Fibroblast of lung (primary cell): Measurements from ENCODE around the gene CHGA. TPM values are rescaled to one million over a fixed set of nuclear protein-coding genes. Genes with fewer than 3 reads are reported as not detected.
A peak's percentile ranks its signal among the peaks of the same experiment; 100 is the strongest.

Experiments used
- DNase-seq, 2 donors: peaks; one replicate each; pipeline versions ENCODE4 v3.0.0 to v3.0.0-alpha.2; 2010; ENCODE audit warnings: low read depth in 2 of 2
- H2AFZ ChIP-seq: 2 replicates; pipeline ENCODE4 v1.5.1; 2012; ENCODE audit warnings: low read length, control low read depth, inconsistent platforms
- H3K27ac ChIP-seq: 2 replicates; pipeline ENCODE4 v1.5.1; 2011; ENCODE audit warnings: low read length, control low read depth; ENCODE audit not compliant: insufficient read depth
- H3K27me3 ChIP-seq: 2 replicates; pipeline ENCODE4 v1.5.1; 2011; ENCODE audit warnings: mild to moderate bottlenecking, low read length; ENCODE audit not compliant: control insufficient read depth, insufficient read depth
- H3K36me3 ChIP-seq: 2 replicates; pipeline ENCODE4 v1.5.1; 2011; ENCODE audit warnings: low read length; ENCODE audit not compliant: control insufficient read depth, insufficient read depth
- H3K4me1 ChIP-seq: 2 replicates; pipeline ENCODE4 v1.5.1; 2011; ENCODE audit warnings: low read length; ENCODE audit not compliant: control insufficient read depth, insufficient read depth; ENCODE audit errors: extremely low read depth
- H3K4me2 ChIP-seq: 2 replicates; pipeline ENCODE4 v1.5.1; 2011; ENCODE audit warnings: low read length, control low read depth; ENCODE audit not compliant: insufficient read depth; ENCODE audit errors: extremely low read depth
- H3K4me3 ChIP-seq, 4 experiments: fragments of 200-600 bp in 1 of 4; sonication (generic) in 1 of 4; replicated peaks in 1 of 4; 2 replicates each; pipeline ENCODE4 v1.5.1; 2011 to 2016; ENCODE audit warnings: low read length in 4 of 4, low read depth in 3 of 4, mild to moderate bottlenecking in 3 of 4, control low read depth in 2 of 4, inconsistent platforms in 1 of 4, mixed read lengths in 1 of 4; ENCODE audit not compliant: insufficient read depth in 1 of 4; ENCODE audit errors: control extremely low read depth in 1 of 4
- H3K79me2 ChIP-seq: 2 replicates; pipeline ENCODE4 v1.5.1; 2012; ENCODE audit warnings: mild to moderate bottlenecking, low read length, inconsistent platforms; ENCODE audit not compliant: control insufficient read depth, insufficient read depth
- H3K9ac ChIP-seq: 2 replicates; pipeline ENCODE4 v1.5.1; 2011; ENCODE audit warnings: mild to moderate bottlenecking, low read length, control low read depth; ENCODE audit not compliant: insufficient read depth
- H3K9me3 ChIP-seq: 2 replicates; pipeline ENCODE4 v1.5.1; 2012; ENCODE audit warnings: low read depth, low read length; ENCODE audit not compliant: control insufficient read depth, insufficient read depth
- H4K20me1 ChIP-seq: 2 replicates; pipeline ENCODE4 v1.5.1; 2011; ENCODE audit warnings: low read length; ENCODE audit not compliant: control insufficient read depth, insufficient read depth; ENCODE audit errors: extremely low read depth
- EZH2 ChIP-seq: IDR thresholded peaks from 2 replicates; pipeline ENCODE4 v1.5.1; 2012; ENCODE audit warnings: low read length, control low read depth, mild to moderate bottlenecking; ENCODE audit errors: missing control alignments
- polyA plus RNA-seq, 2 donors: library from polyadenylated mRNA; depleted of rRNA in 1 of 2; stranded (reverse) in 1 of 2; unstranded in 1 of 2; fragments of >200 nt; gene quantifications; 2 replicates each; pipeline ENCODE4 v1.2.1, GENCODE V29; 2011 to 2012; ENCODE audit warnings: missing spikeins in 1 of 2
- total RNA-seq: library from RNA; depleted of rRNA; stranded (reverse); fragments of >200 nt; gene quantifications from 2 replicates; pipeline ENCODE4 v1.2.1, GENCODE V29; 2014
- TF ChIP-seq, protein P1 (sequence below), 2 donors: IDR thresholded peaks in 1 of 2; conservative IDR thresholded peaks in 1 of 2; 1 replicate in 1 of 2; 2 replicates in 1 of 2; pipeline ENCODE4 v1.5.1; 2011 to 2012; ENCODE audit warnings: low read length in 2 of 2, control low read depth in 1 of 2, inconsistent platforms in 1 of 2, low read depth in 1 of 2, mild to moderate bottlenecking in 1 of 2

CHGA gene
- total and polyA plus RNA-seq, 2 donors (not counting 1 experiment from before 2014, with no cell fraction given), result not detected

DNA sequence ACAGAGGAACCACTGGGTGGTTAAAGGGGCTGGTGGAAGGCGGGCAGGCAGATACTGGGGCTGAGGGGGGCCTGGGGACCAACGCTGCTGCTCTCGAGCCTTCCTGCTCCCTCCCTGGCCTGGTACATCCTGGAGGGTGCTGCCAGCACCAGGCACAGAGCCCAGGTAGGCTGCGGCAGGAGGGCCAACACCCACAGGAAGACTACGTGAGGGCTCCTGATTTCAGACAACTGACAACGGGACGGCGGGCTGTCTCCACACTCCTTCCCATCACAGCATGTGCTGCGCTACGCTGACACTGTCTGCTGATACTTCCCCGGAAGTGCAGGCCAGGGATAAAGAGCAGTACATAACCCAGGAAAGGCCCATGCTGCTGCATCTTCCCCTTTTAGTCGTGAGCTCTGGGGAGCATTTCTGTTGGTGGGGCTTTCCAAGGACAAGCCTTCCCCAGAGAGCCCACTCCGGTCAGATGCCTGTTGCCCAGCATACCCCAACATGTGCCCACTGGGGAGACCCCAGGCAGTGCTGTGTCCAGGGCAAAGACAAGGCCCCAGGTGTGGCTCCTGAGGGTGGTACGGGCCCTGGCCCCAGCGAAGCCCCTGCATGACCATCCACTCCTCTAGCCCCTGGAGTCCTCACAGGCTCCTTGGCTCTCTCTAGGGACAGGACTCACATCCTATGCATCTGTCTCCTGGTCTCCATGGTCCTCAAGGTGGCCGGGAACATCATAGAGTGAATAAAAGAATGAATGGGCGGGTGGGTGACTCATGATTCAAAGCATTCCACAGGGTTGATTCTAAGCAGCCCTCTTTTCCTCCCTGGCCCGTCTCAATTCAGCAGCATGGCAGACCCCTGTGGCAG lies 38.0 kb downstream of the CHGA start:
- Histone ChIP-seq H3K79me2 (no peaks in the 10 kb centered on the region), H3K27ac (no peak overlapping the region), H3K4me2 (no peak overlapping the region), H4K20me1 (no peaks in the 10 kb centered on the region), H3K4me3 (no peak overlapping the region), H2AFZ (no peak overlapping the region), H3K4me1 (peaks cover 5% of the 10 kb centered on the region), H3K9ac (no peak overlapping the region), H3K9me3 (no peaks in the 10 kb centered on the region), H3K27me3 (no peaks in the 10 kb centered on the region), H3K36me3 (no peaks in the 10 kb centered on the region)
- peak in 1 of 2 donors; percentile 67 for DNase-seq
- TF ChIP-seq EZH2, result no peak

DNA sequence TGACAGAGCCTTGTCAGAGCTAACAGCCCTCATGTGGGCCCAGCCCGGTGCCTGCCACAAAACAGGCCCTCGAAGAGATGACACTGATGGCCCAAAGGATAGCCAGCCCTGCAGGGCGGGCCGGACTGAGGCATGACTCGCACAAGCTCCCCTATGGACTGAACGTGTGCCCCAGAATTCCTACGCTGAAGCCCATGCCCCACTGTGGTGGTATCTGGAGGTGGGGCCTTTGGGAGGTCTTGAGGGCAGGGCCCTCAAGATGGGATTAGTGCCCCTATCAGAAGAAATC lies 38.6 kb downstream of the CHGA start:
- Histone ChIP-seq H3K27me3 (no peaks in the 10 kb centered on the region), H3K79me2 (no peaks in the 10 kb centered on the region), H3K4me1 (peaks cover 5% of the 10 kb centered on the region), H4K20me1 (no peaks in the 10 kb centered on the region), H3K27ac (no peak overlapping the region), H2AFZ (no peak overlapping the region), H3K4me3 (no peak overlapping the region), H3K4me2 (no peak overlapping the region), H3K36me3 (no peaks in the 10 kb centered on the region), H3K9ac (no peak overlapping the region), H3K9me3 (no peaks in the 10 kb centered on the region)
- TF ChIP-seq, protein P1, sequence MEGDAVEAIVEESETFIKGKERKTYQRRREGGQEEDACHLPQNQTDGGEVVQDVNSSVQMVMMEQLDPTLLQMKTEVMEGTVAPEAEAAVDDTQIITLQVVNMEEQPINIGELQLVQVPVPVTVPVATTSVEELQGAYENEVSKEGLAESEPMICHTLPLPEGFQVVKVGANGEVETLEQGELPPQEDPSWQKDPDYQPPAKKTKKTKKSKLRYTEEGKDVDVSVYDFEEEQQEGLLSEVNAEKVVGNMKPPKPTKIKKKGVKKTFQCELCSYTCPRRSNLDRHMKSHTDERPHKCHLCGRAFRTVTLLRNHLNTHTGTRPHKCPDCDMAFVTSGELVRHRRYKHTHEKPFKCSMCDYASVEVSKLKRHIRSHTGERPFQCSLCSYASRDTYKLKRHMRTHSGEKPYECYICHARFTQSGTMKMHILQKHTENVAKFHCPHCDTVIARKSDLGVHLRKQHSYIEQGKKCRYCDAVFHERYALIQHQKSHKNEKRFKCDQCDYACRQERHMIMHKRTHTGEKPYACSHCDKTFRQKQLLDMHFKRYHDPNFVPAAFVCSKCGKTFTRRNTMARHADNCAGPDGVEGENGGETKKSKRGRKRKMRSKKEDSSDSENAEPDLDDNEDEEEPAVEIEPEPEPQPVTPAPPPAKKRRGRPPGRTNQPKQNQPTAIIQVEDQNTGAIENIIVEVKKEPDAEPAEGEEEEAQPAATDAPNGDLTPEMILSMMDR (conservative IDR thresholded peaks at IDR 0.05 in 1 of 2, IDR thresholded peaks at IDR 0.05 in 1 of 2; ENCODE audit: low read depth in 1 of 2, low read length in 2 of 2), result no peak
- no peak for TF ChIP-seq EZH2
- DNase-seq, result no peak

DNA sequence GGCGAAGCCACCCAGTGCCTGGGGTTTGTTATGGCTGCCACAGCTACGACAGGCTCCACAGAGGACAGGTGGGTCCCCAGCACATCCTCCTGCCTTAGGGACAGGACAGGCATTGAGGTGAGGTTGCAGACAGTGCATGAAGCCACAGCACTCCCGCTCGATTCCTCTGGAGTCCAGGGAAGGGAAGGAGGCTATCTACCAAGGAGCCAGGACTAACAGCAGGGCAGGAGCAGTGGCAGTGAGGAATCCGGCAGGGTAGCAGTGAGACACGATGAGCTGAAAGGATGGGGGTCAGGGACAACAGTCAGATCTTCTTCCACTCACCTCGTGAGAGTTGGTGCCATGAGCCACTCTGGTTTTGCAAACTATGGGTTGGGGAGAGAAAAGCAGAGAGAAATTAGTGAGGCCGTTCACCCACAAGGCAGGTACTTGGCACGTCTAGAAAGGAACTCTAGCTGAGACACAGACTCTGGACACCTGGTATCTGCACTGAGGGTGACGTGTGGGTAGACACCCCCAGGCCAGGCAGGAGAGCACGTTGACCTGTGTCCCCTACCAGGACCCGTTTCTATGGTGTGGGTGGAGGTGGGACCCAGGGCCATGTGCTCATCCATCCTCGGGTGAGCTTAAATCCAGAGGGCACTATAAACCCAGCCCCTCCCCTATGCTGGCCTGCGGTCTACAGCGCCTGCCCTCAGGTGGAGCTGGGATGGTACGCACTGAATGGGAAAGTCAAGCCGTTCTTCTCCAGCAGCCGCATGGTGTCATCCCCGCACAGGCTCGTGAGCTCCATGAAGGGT lies 39.3 kb downstream of the CHGA start:
- Histone ChIP-seq H3K27ac (no peak overlapping the region), H3K9me3 (no peaks in the 10 kb centered on the region), H3K79me2 (no peaks in the 10 kb centered on the region), H3K36me3 (no peaks in the 10 kb centered on the region), H2AFZ (no peak overlapping the region), H3K9ac (no peak overlapping the region), H4K20me1 (no peaks in the 10 kb centered on the region), H3K4me3 (no peak overlapping the region), H3K4me2 (no peak overlapping the region), H3K4me1 (peaks cover 5% of the 10 kb centered on the region), H3K27me3 (no peaks in the 10 kb centered on the region)
- TF ChIP-seq EZH2, result no peak
- TF ChIP-seq, protein P1 (conservative IDR thresholded peaks at IDR 0.05 in 1 of 2, IDR thresholded peaks at IDR 0.05 in 1 of 2; ENCODE audit: low read depth in 1 of 2, low read length in 2 of 2), result no peak
- no peak for DNase-seq
